H9 (cell line): ENCODE measurements around the gene SEMA4C. TPM values are rescaled to one million over a fixed set of nuclear protein-coding genes. Genes with fewer than 3 reads are reported as not detected.

Experiments used
- DNase-seq: peaks from one replicate; pipeline ENCODE4 v3.0.0-alpha.2; 2017
- H2AFZ ChIP-seq: one replicate; pipeline ENCODE4 v1.6.1; 2013; ENCODE audit warnings: mild to moderate bottlenecking, low read length, control low read depth, moderate library complexity
- H2AK5ac ChIP-seq: 2 replicates; pipeline ENCODE4 v1.6.1; 2013; ENCODE audit warnings: low read length, control low read depth, mixed read lengths; ENCODE audit not compliant: insufficient read length
- H2BK120ac ChIP-seq: one replicate; pipeline ENCODE4 v1.6.1; 2013; ENCODE audit warnings: low read depth, mild to moderate bottlenecking, low read length, control low read depth, inconsistent platforms; ENCODE audit not compliant: poor library complexity, severe bottlenecking
- H2BK12ac ChIP-seq: 2 replicates; pipeline ENCODE4 v1.6.1; 2013; ENCODE audit warnings: low read length, control low read depth, mixed read lengths, low read depth; ENCODE audit not compliant: insufficient read length
- H2BK15ac ChIP-seq: 2 replicates; pipeline ENCODE4 v1.6.1; 2013; ENCODE audit warnings: low read depth, low read length, control low read depth
- H2BK20ac ChIP-seq: one replicate; pipeline ENCODE4 v1.6.1; 2013; ENCODE audit warnings: low read depth, mild to moderate bottlenecking, low read length, control low read depth, inconsistent platforms; ENCODE audit not compliant: poor library complexity, severe bottlenecking
- H2BK5ac ChIP-seq: 2 replicates; pipeline ENCODE4 v1.6.1; 2013; ENCODE audit warnings: low read length, control low read depth, mixed read lengths; ENCODE audit not compliant: insufficient read length
- H3K14ac ChIP-seq: 2 replicates; pipeline ENCODE4 v1.6.1; 2013; ENCODE audit warnings: low read length, control low read depth; ENCODE audit not compliant: insufficient read depth
- H3K18ac ChIP-seq: 2 replicates; pipeline ENCODE4 v1.6.1; 2013; ENCODE audit warnings: low read depth, mild to moderate bottlenecking, mixed read lengths, low read length, control low read depth; ENCODE audit not compliant: insufficient read length
- H3K23ac ChIP-seq: 2 replicates; pipeline ENCODE4 v1.6.1; 2013; ENCODE audit warnings: low read length, control low read depth, mixed read lengths, low read depth; ENCODE audit not compliant: insufficient read length
- H3K23me2 ChIP-seq: 2 replicates; pipeline ENCODE4 v1.6.1; 2013; ENCODE audit warnings: low read depth, mild to moderate bottlenecking, mixed read lengths, low read length, control low read depth; ENCODE audit not compliant: insufficient read length, poor library complexity, severe bottlenecking
- H3K27ac ChIP-seq: 2 replicates; pipeline ENCODE4 v1.5.1; 2013; ENCODE audit warnings: low read length, control low read depth, mixed read lengths, low read depth; ENCODE audit not compliant: insufficient read length
- H3K27me3 ChIP-seq: 2 replicates; pipeline ENCODE4 v1.6.1; 2013; ENCODE audit warnings: low read length, control low read depth, inconsistent platforms; ENCODE audit not compliant: insufficient read depth
- H3K4ac ChIP-seq: 2 replicates; pipeline ENCODE4 v1.6.1; 2013; ENCODE audit warnings: low read depth, mild to moderate bottlenecking, control low read depth, inconsistent platforms, low read length, moderate library complexity
- H3K4me1 ChIP-seq: 2 replicates; pipeline ENCODE4 v1.6.1; 2013; ENCODE audit warnings: low read length, control low read depth, inconsistent platforms; ENCODE audit not compliant: insufficient read depth
- H3K4me2 ChIP-seq: 2 replicates; pipeline ENCODE4 v1.6.1; 2013; ENCODE audit warnings: low read length, control low read depth, mixed read lengths; ENCODE audit not compliant: insufficient read length, insufficient read depth
- H3K56ac ChIP-seq: 2 replicates; pipeline ENCODE4 v1.6.1; 2013; ENCODE audit warnings: low read depth, mild to moderate bottlenecking, mixed read lengths, low read length, control low read depth; ENCODE audit not compliant: insufficient read length
- H3K79me1 ChIP-seq: 2 replicates; pipeline ENCODE4 v1.6.1; 2013; ENCODE audit warnings: low read depth, mild to moderate bottlenecking, moderate library complexity, low read length, control low read depth, inconsistent platforms; ENCODE audit not compliant: insufficient read depth, poor library complexity, severe bottlenecking
- H3K79me2 ChIP-seq: 2 replicates; pipeline ENCODE4 v1.6.1; 2013; ENCODE audit warnings: low read length, control low read depth, inconsistent platforms; ENCODE audit not compliant: insufficient read depth
- H3K9ac ChIP-seq: 2 replicates; pipeline ENCODE4 v1.6.1; 2013; ENCODE audit warnings: low read length, control low read depth, mixed read lengths; ENCODE audit not compliant: insufficient read length; ENCODE audit errors: extremely low read depth
- H3K9me3 ChIP-seq: one replicate; pipeline ENCODE4 v1.6.1; 2013; ENCODE audit warnings: low read depth, low read length, inconsistent platforms; ENCODE audit not compliant: control insufficient read depth
- H3T11ph ChIP-seq: one replicate; pipeline ENCODE4 v1.6.1; 2013; ENCODE audit warnings: mild to moderate bottlenecking, low read length, control low read depth, inconsistent platforms
- H4K20me1 ChIP-seq: one replicate; pipeline ENCODE4 v1.6.1; 2013; ENCODE audit not compliant: control insufficient read depth, insufficient read length, insufficient read depth
- H4K5ac ChIP-seq: 2 replicates; pipeline ENCODE4 v1.6.1; 2013; ENCODE audit warnings: low read depth, mild to moderate bottlenecking, mixed read lengths, low read length, control low read depth; ENCODE audit not compliant: insufficient read length
- H4K8ac ChIP-seq: replicated peaks from 2 replicates; pipeline ENCODE4 v1.6.1; 2013; ENCODE audit warnings: low read length, control low read depth, mixed read lengths, low read depth; ENCODE audit not compliant: insufficient read length
- H4K91ac ChIP-seq: 2 replicates; pipeline ENCODE4 v1.6.1; 2013; ENCODE audit warnings: low read depth, mild to moderate bottlenecking, moderate library complexity, mixed read lengths, low read length, control low read depth; ENCODE audit not compliant: insufficient read length
- H3K27ac Mint-ChIP-seq, 3 experiments: 2 replicates in 2 of 3; 3 replicates in 1 of 3; pipeline ENCODE4 v1.8.0; 2020 to 2021; ENCODE audit warnings: mixed read lengths in 3 of 3, mild to moderate bottlenecking in 1 of 3, moderate library complexity in 1 of 3
- H3K27me3 Mint-ChIP-seq: 2 replicates; pipeline ENCODE4 v1.8.0; 2021; ENCODE audit warnings: low read depth, mild to moderate bottlenecking, moderate library complexity, mixed read lengths
- H3K36me3 Mint-ChIP-seq, 3 experiments: 2 replicates in 2 of 3; 3 replicates in 1 of 3; pipeline ENCODE4 v1.8.0; 2020 to 2021; ENCODE audit warnings: low read depth in 3 of 3, mixed read lengths in 3 of 3; ENCODE audit not compliant: insufficient read depth in 1 of 3
- H3K4me1 Mint-ChIP-seq, 2 experiments: 2 replicates each; pipeline ENCODE4 v1.8.0; 2020; ENCODE audit warnings: mixed read lengths in 2 of 2
- H3K4me3 Mint-ChIP-seq, 2 experiments: 2 replicates in 1 of 2; 3 replicates in 1 of 2; pipeline ENCODE4 v1.8.0; 2020 to 2021; ENCODE audit warnings: mild to moderate bottlenecking in 2 of 2, mixed read lengths in 2 of 2, moderate library complexity in 1 of 2
- H3K9me3 Mint-ChIP-seq, 2 experiments: 2 replicates in 1 of 2; 3 replicates in 1 of 2; pipeline ENCODE4 v1.8.0; 2020; ENCODE audit warnings: mild to moderate bottlenecking in 2 of 2, mixed read lengths in 2 of 2, moderate library complexity in 1 of 2
- WGBS: extraction: QIAGEN DNeasy Blood & Tissue Kit; methylation state at CpG from one replicate; pipeline ENCODE4 v1.1.7; 2013; ENCODE audit warnings: missing lambda C conversion rate, low lambda C conversion rate, mixed read lengths; ENCODE audit not compliant: insufficient read length; ENCODE audit errors: extremely low coverage; 5-methylcytosine and 5-hydroxymethylcytosine counted together
- total RNA-seq: library from RNA; stranded (reverse); gene quantifications from 2 replicates; pipeline ENCODE4 v1.2.1, GENCODE V29; 2021
- TF ChIP-seq, protein P1 (sequence below): fragments of 200-600 bp; sonication (generic); conservative IDR thresholded peaks from 3 replicates; pipeline ENCODE4 v1.8.0; 2021; ENCODE audit warnings: antibody characterized with exemption, mild to moderate bottlenecking

Gene SEMA4C
- total RNA-seq, 1 experiment from 2014 or later, result 81.6 TPM

DNA sequence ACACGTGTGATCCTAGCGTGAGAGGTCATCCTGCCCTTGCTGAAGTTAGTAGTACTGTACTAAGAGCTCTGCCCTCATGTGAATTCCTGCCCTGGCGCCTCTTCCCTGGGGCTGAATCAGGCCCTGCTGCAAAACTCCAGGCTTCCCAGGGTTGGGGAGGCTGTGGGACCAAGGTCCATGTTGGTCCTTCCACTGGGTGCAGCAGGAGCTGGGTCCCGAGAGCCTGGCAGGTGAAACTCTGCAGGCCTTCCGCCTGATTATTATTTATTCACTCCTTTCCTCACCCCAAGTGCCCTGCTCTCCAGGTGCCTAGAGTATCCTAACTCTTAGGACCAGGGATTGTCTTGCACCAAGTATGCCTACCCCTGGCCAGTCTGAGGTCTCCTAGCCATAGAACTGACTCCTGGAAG, 59.1 kb downstream of the SEMA4C start:
- H4K91ac ChIP-seq, result no peak overlapping the region
- no peak overlapping the region for H3T11ph ChIP-seq
- no peak overlapping the region for H2BK120ac ChIP-seq
- no peak overlapping the region for H3K9ac ChIP-seq
- H4K8ac ChIP-seq, result no peak overlapping the region
- Mint-ChIP-seq H3K9me3 (peaks cover 0 to 4% of the 10 kb centered on the region in 2 experiments; a peak in 1 of 5 replicates), H3K27me3 (no peaks in the 10 kb centered on the region; the same call in 1 of the 2 replicates), H3K27ac (no peak overlapping the region; a peak in 1 of 7 replicates), H3K4me3 (no peak overlapping the region), H3K36me3 (peaks cover 8 to 11% (median 9%) of the 10 kb centered on the region in 3 experiments; a peak in 6 of 7 replicates), H3K4me1 (peaks cover 6 to 7% of the 10 kb centered on the region in 2 experiments)
- no peaks in the 10 kb centered on the region for H4K20me1 ChIP-seq
- peaks cover 4% of the 10 kb centered on the region for H3K23me2 ChIP-seq
- H3K79me2 ChIP-seq, result no peaks in the 10 kb centered on the region
- H3K27me3 ChIP-seq, result no peaks in the 10 kb centered on the region
- H2BK12ac ChIP-seq, result no peak overlapping the region
- no peaks in the 10 kb centered on the region for H3K9me3 ChIP-seq
- H3K79me1 ChIP-seq, result no peaks in the 10 kb centered on the region
- H2AFZ ChIP-seq, result no peak overlapping the region
- H3K4me2 ChIP-seq, result no peak overlapping the region
- H3K27ac ChIP-seq, result no peak overlapping the region
- H3K56ac ChIP-seq, result no peak overlapping the region
- no peak overlapping the region for H2AK5ac ChIP-seq
- H2BK15ac ChIP-seq, result no peak overlapping the region
- no peak for DNase-seq
- H3K14ac ChIP-seq, result no peak overlapping the region
- no peaks in the 10 kb centered on the region for H3K4me1 ChIP-seq
- no peak overlapping the region for H2BK5ac ChIP-seq
- H3K18ac ChIP-seq, result no peak overlapping the region
- WGBS, result no CpG with 5 or more reads among the region's 5 CpGs
- no peak overlapping the region for H4K5ac ChIP-seq
- H3K23ac ChIP-seq, result no peak overlapping the region
- TF ChIP-seq, protein P1, sequence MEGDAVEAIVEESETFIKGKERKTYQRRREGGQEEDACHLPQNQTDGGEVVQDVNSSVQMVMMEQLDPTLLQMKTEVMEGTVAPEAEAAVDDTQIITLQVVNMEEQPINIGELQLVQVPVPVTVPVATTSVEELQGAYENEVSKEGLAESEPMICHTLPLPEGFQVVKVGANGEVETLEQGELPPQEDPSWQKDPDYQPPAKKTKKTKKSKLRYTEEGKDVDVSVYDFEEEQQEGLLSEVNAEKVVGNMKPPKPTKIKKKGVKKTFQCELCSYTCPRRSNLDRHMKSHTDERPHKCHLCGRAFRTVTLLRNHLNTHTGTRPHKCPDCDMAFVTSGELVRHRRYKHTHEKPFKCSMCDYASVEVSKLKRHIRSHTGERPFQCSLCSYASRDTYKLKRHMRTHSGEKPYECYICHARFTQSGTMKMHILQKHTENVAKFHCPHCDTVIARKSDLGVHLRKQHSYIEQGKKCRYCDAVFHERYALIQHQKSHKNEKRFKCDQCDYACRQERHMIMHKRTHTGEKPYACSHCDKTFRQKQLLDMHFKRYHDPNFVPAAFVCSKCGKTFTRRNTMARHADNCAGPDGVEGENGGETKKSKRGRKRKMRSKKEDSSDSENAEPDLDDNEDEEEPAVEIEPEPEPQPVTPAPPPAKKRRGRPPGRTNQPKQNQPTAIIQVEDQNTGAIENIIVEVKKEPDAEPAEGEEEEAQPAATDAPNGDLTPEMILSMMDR, result no peak
- H2BK20ac ChIP-seq, result no peak overlapping the region
- no peak overlapping the region for H3K4ac ChIP-seq
